Measurements from ENCODE around the gene APOOL.

DNA sequence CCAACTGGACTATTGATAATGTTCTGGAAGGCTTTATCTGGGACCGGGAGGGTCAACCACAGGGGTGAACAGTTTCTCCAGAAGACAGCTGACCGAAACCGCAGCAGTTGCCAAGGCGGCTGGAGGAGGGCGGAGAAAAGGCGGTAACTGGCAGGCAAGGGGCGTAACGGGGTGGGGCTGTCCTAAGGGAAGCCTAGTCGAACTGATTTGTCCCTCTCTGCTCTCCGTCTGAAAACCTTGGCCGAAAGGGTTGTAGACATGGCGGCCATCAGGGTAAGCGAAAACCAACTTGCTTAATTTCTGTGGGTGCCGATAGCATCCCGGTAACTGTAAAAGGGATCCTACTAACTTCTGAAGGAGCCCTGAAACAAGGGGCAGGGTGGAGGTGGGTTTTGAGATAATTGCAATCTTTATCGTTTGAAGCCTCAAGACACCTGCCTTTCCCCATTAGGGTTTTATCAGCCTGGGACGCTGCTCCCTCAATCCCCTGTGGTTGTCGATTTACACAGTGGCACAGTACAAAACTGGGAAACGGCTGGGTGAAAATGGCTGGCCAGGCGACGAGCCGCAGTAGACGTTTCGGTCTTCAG is at the start of gene APOOL:
- peak; percentile 60; the same call in 1 of the 2 replicates for TF ChIP-seq POLR2A (IDR thresholded peaks at IDR 0.05; ENCODE audit: low read depth, low read length)
- TF ChIP-seq TAF1 (IDR thresholded peaks at IDR 0.05; ENCODE audit: borderline replicate concordance, low read depth, low read length) = 0 out of 2 replicates have a peak, but pooled peaks have one; percentile 18
- TF ChIP-seq POLR2AphosphoS5 (IDR thresholded peaks at IDR 0.05; ENCODE audit: low read depth, low read length) = 0 out of 2 replicates have a peak, but pooled peaks have one; percentile 41

Measured in GM12892 (cell line).